Endothelial cell of umbilical vein (primary cell): ENCODE data around the gene CCN6. TPM values are rescaled to one million over a fixed set of nuclear protein-coding genes. Genes with fewer than 3 reads are reported as not detected.

Source experiments
- BruUV-seq: library from RNA; stranded (reverse); fragments of 400-500 nt; replicated peaks from 2 replicates; lab custom pipeline; 2021; lab: Mats Ljungman, UMichigan
- CTCF ChIA-PET: fragments of 300-600, 350-600 bp; sonication (Branson Sonifier 250); formaldehyde crosslinking; loops from one replicate; lab custom pipeline; 2021; ENCODE audit warnings: antibody characterized with exemption, inconsistent platforms; lab: Charles Lee
- POLR2A ChIA-PET: fragments of 300-600, 350-600 bp; sonication (Branson Sonifier 250); formaldehyde crosslinking; loops from one replicate; lab custom pipeline; 2021; ENCODE audit warnings: antibody characterized with exemption, inconsistent platforms; lab: Charles Lee
- DNase-seq: peaks from one replicate; pipeline ENCODE4 v3.0.0-alpha.2; 2011; ENCODE audit warnings: low read depth, low spot score
- FAIRE-seq: peaks from 2 replicates; lab custom pipeline; 2011; peaks lifted over from hg19 to GRCh38; lab: Jason Lieb, UNC
- H2AFZ ChIP-seq: 2 replicates; pipeline ENCODE4 v1.6.0; 2012; ENCODE audit warnings: low read depth, low read length, control low read depth, inconsistent platforms
- H3K27ac ChIP-seq: 2 replicates; pipeline ENCODE4 v1.5.1; 2011; ENCODE audit warnings: low read depth, mild to moderate bottlenecking, control low read depth, low read length, moderate library complexity; ENCODE audit not compliant: insufficient read depth
- H3K27me3 ChIP-seq, 2 experiments: 2 replicates each; pipeline versions ENCODE4 v1.6.0 to v1.6.1; 2011; ENCODE audit warnings: low read length in 2 of 2, mixed read lengths in 1 of 2; ENCODE audit not compliant: control insufficient read depth in 2 of 2, insufficient read depth in 2 of 2
- H3K36me3 ChIP-seq, 2 experiments: 2 replicates in 1 of 2; 3 replicates in 1 of 2; pipeline ENCODE4 v1.5.1; 2011; ENCODE audit warnings: low read length in 2 of 2, mild to moderate bottlenecking in 1 of 2, moderate library complexity in 1 of 2; ENCODE audit not compliant: control insufficient read depth in 2 of 2, insufficient read depth in 2 of 2; ENCODE audit errors: extremely low read depth in 1 of 2
- H3K4me1 ChIP-seq: 3 replicates; pipeline ENCODE4 v1.5.1; 2011; ENCODE audit warnings: mild to moderate bottlenecking, low read length; ENCODE audit not compliant: control insufficient read depth, insufficient read depth; ENCODE audit errors: extremely low read depth
- H3K4me2 ChIP-seq: 2 replicates; pipeline ENCODE4 v1.6.1; 2011; ENCODE audit warnings: low read length, control low read depth, mixed read lengths; ENCODE audit not compliant: insufficient read depth
- H3K4me3 ChIP-seq, 3 experiments: fragments of 200-600 bp in 1 of 3; sonication (generic), shearing (Covaris generic) in 1 of 3; replicated peaks in 1 of 3; 2 replicates each; pipeline ENCODE4 v1.5.1; 2011 to 2016; ENCODE audit warnings: control low read depth in 3 of 3, low read length in 3 of 3, mild to moderate bottlenecking in 2 of 3, inconsistent platforms in 1 of 3, low read depth in 1 of 3, moderate library complexity in 1 of 3; ENCODE audit not compliant: insufficient read depth in 1 of 3
- H3K79me2 ChIP-seq: 2 replicates; pipeline ENCODE4 v1.6.0; 2012; ENCODE audit warnings: low read length, inconsistent platforms; ENCODE audit not compliant: control insufficient read depth, insufficient read depth
- H3K9ac ChIP-seq: replicated peaks from 2 replicates; pipeline ENCODE3; 2011; ENCODE audit warnings: low read length, control low read depth; ENCODE audit not compliant: insufficient read depth; ENCODE audit errors: extremely low read depth
- H3K9me1 ChIP-seq: replicated peaks from 3 replicates; pipeline ENCODE4 v1.6.0; 2011; ENCODE audit warnings: mild to moderate bottlenecking, low read length; ENCODE audit not compliant: control insufficient read depth, insufficient read depth; ENCODE audit errors: extremely low read depth
- H3K9me3 ChIP-seq: replicated peaks from 2 replicates; pipeline ENCODE4 v1.5.1; 2012; ENCODE audit warnings: low read length, inconsistent platforms; ENCODE audit not compliant: control insufficient read depth, insufficient read depth
- H4K20me1 ChIP-seq: replicated peaks from 2 replicates; pipeline ENCODE3; 2011; ENCODE audit warnings: mild to moderate bottlenecking, low read length; ENCODE audit not compliant: control insufficient read depth, insufficient read depth; ENCODE audit errors: extremely low read depth
- EZH2 ChIP-seq: IDR thresholded peaks from 2 replicates; pipeline ENCODE4 v1.6.1; 2012; ENCODE audit warnings: borderline replicate concordance, low read depth, mild to moderate bottlenecking, moderate library complexity, low read length, inconsistent platforms; ENCODE audit not compliant: severe bottlenecking
- JUN ChIP-seq: IDR thresholded peaks from 2 replicates; pipeline ENCODE4 v1.6.1; 2011; ENCODE audit warnings: borderline replicate concordance, low read depth; ENCODE audit not compliant: insufficient read length, insufficient read depth
- MAX ChIP-seq: IDR thresholded peaks from 2 replicates; pipeline ENCODE4 v1.6.1; 2011; ENCODE audit not compliant: insufficient read depth, insufficient read length
- MYC ChIP-seq: IDR thresholded peaks from one replicate; pipeline ENCODE4 v1.6.1; 2011; ENCODE audit warnings: mild to moderate bottlenecking, low read depth, low read length
- POLR2A ChIP-seq: IDR thresholded peaks from 2 replicates; pipeline ENCODE4 v1.6.1; 2012; ENCODE audit warnings: low read depth, mild to moderate bottlenecking, control low read depth, low read length
- POLR2AphosphoS5 ChIP-seq: IDR thresholded peaks from 2 replicates; pipeline ENCODE4 v1.6.1; 2012; ENCODE audit warnings: low read depth, mild to moderate bottlenecking, control low read depth, low read length, moderate library complexity; ENCODE audit not compliant: insufficient read depth
- dilution Hi-C: fragments of 300-500 bp; cut with MboI; formaldehyde crosslinking; loops from one replicate; pipeline ENCODE4 v1.15.0; 2019; ENCODE audit warnings: low sequenced_read_pairs; ENCODE audit not compliant: extremely low pct_ligation_motif_present
- intact Hi-C: fragments of 100-400 bp; cut with micrococcal nuclease; formaldehyde crosslinking; loops from one replicate; pipeline ENCODE4 v1.10.0; 2022
- polyA plus RNA-seq, 4 experiments: library from polyadenylated mRNA; depleted of rRNA in 3 of 4; stranded (reverse) in 3 of 4; unstranded in 1 of 4; fragments of >200 nt; gene quantifications; 2 replicates each; pipeline versions ENCODE4 v1.2.1 to v1.2.3, GENCODE V29; 2011 to 2012; ENCODE audit warnings: missing spikeins in 1 of 4
- total RNA-seq: library from RNA; stranded (reverse); gene quantifications from 2 replicates; pipeline ENCODE4 v1.2.3, GENCODE V29; 2021

CCN6 gene
- total and polyA plus RNA-seq, 2 donors (not counting 3 experiments of a cell fraction or from before 2014, with no cell fraction given): not detected

- Histone ChIP-seq H3K9me3 (no peaks in the 10 kb centered on the region), H3K4me1 (peaks cover 7% of the 10 kb centered on the region), H3K9ac (no peak overlapping the region), H3K4me2 (no peak overlapping the region), H3K9me1 (no peaks in the 10 kb centered on the region), H2AFZ (no peak overlapping the region), H4K20me1 (no peaks in the 10 kb centered on the region), H3K36me3 (no peaks in the 10 kb centered on the region), H3K4me3 (no peak overlapping the region), H3K27ac (no peak overlapping the region), H3K27me3 (no peaks in the 10 kb centered on the region), H3K79me2 (no peaks in the 10 kb centered on the region)
- DNase-seq: no peak
- CTCF ChIA-PET: no interaction called here
- no peak for FAIRE-seq
- POLR2A ChIA-PET: no interaction called here
- intact Hi-C loops: no loop called here
- no TSS peak for BruUV-seq
- dilution Hi-C loops: no loop called here
- TF ChIP-seq EZH2: no peak
Measured at GRCh38 chr6:112004201-112005012, 49.5 kb upstream of the CCN6 start.

GRCh38 chr6:112005013-112005371 is 48.9 kb upstream of the CCN6 start:
- POLR2A ChIA-PET: no interaction called here
- no peak for FAIRE-seq
- no peaks in the 10 kb centered on the region for H3K9me3 ChIP-seq

More at GRCh38 chr6:112005013-112005371, 48.9 kb upstream of the CCN6 start:
- DNase-seq: no peak
- Histone ChIP-seq H4K20me1 (no peaks in the 10 kb centered on the region), H3K4me3 (no peak overlapping the region), H3K27ac (no peak overlapping the region), H3K4me2 (no peak overlapping the region), H3K9me1 (no peaks in the 10 kb centered on the region), H3K27me3 (no peaks in the 10 kb centered on the region), H3K79me2 (no peaks in the 10 kb centered on the region), H3K36me3 (no peaks in the 10 kb centered on the region), H3K9ac (no peak overlapping the region), H3K4me1 (peaks cover 7% of the 10 kb centered on the region), H2AFZ (no peak overlapping the region)
- CTCF ChIA-PET: no interaction called here
- dilution Hi-C loops (no loop called here), intact Hi-C loops (no loop called here)
- no peak for TF ChIP-seq MAX
- no peak for TF ChIP-seq POLR2A
- TF ChIP-seq JUN: no peak
- TF ChIP-seq MYC: no peak
- TF ChIP-seq POLR2AphosphoS5: no peak
- no TSS peak for BruUV-seq
